NCI-H1417 treated with DMSO at 0.1 percent for 48 hours (cell line): Measurements from ENCODE around the gene CERS5.

Experiments
- DNase-seq: peaks from one replicate; lab custom pipeline; 2025; lab: John Stamatoyannopoulos, UW

Gene CERS5

GRCh38 chr12:50167049-50167828 lies at the start of gene CERS5:
Gene CERS5 (minus strand): TSS chr12:50167369. CDS start chr12:50167297, 72 bp downstream.
- peak; percentile 86 for DNase-seq

GRCh38 chr12:50215033-50215432 lies 47.9 kb upstream of the CERS5 start:
- DNase-seq, result no peak

- no peak for DNase-seq
These were observed 46.8 kb upstream of the CERS5 start for GRCh38 chr12:50214018-50214417.

GRCh38 chr12:50213439-50213838 lies 46.3 kb upstream of the CERS5 start:
- DNase-seq, result no peak

GRCh38 chr12:50212071-50212467 lies 44.9 kb upstream of the CERS5 start:
- no peak for DNase-seq

- DNase-seq, result no peak
These were observed 44.4 kb upstream of the CERS5 start for GRCh38 chr12:50211392-50212070.

- no peak for DNase-seq
These were observed 40.3 kb upstream of the CERS5 start for GRCh38 chr12:50207424-50207823.

GRCh38 chr12:50205648-50206047 lies 38.5 kb upstream of the CERS5 start:
- no peak for DNase-seq

GRCh38 chr12:50203691-50204090 lies 36.5 kb upstream of the CERS5 start:
- no peak for DNase-seq

GRCh38 chr12:50201987-50202521 lies 34.9 kb upstream of the CERS5 start:
- DNase-seq, result no peak

GRCh38 chr12:50200552-50201273 lies 33.5 kb upstream of the CERS5 start:
- DNase-seq, result no peak

- DNase-seq, result no peak
These were observed 31.7 kb upstream of the CERS5 start for GRCh38 chr12:50198829-50199228.

GRCh38 chr12:50197297-50197727 lies 30.1 kb upstream of the CERS5 start:
- DNase-seq, result no peak

- DNase-seq, result no peak
These were observed 29.4 kb upstream of the CERS5 start for GRCh38 chr12:50196537-50196936.

GRCh38 chr12:50195832-50196231 lies 28.7 kb upstream of the CERS5 start:
- no peak for DNase-seq

GRCh38 chr12:50192908-50193307 lies 25.7 kb upstream of the CERS5 start:
- no peak for DNase-seq

GRCh38 chr12:50192236-50192635 lies 25.1 kb upstream of the CERS5 start:
- no peak for DNase-seq

- no peak for DNase-seq
These were observed 23.7 kb upstream of the CERS5 start for GRCh38 chr12:50190859-50191258.

- no peak for DNase-seq
These were observed 21.9 kb upstream of the CERS5 start for GRCh38 chr12:50188875-50189575.

- DNase-seq, result no peak
These were observed 21.1 kb upstream of the CERS5 start for GRCh38 chr12:50188241-50188781.

GRCh38 chr12:50187084-50187900 lies 20.1 kb upstream of the CERS5 start:
- DNase-seq, result no peak
